ENCODE measurements around the gene PLPP3. TPM values are rescaled to one million over a fixed set of nuclear protein-coding genes. Genes with fewer than 3 reads are reported as not detected.

The PLPP3 gene
- polyA plus RNA-seq, 1 of the 3 experiments (the other 2 are of a cell fraction): 32.2 TPM

- no peaks in the 10 kb centered on the region for H4K20me1 ChIP-seq (ENCODE audit: insufficient read depth)
- no peak overlapping the region for H3K4me2 ChIP-seq
- ChIA-PET CTCF (no interaction called here), POLR2A (no interaction called here)
- H2AFZ ChIP-seq (ENCODE audit: low read depth): no peak overlapping the region
- H3K4me3 ChIP-seq (ENCODE audit: low read depth in 2 of 2, low read length in 1 of 2): no peak overlapping the region
- TF ChIP-seq MAX (IDR thresholded peaks at IDR 0.05; ENCODE audit: low read depth): no peak
- no peak for TF ChIP-seq TCF12 (IDR thresholded peaks at IDR 0.05)
- TF ChIP-seq CHD2 (IDR thresholded peaks at IDR 0.05; ENCODE audit: low read length, partially characterized antibody): no peak
- TF ChIP-seq SIN3A (IDR thresholded peaks at IDR 0.05; ENCODE audit: borderline replicate concordance, low read depth, low read length): no peak
- no peak for TF ChIP-seq NFIC (IDR thresholded peaks at IDR 0.05; ENCODE audit: borderline replicate concordance)
- TF ChIP-seq JUND (IDR thresholded peaks at IDR 0.05): no peak
- no peaks in the 10 kb centered on the region for H3K9me2 ChIP-seq
- no peak for DNase-seq
- H3K4me1 ChIP-seq (ENCODE audit: control insufficient read depth in 1 of 2, insufficient read depth in 2 of 2, low read depth in 1 of 2, low read length in 1 of 2): no peaks in the 10 kb centered on the region
- WGBS (ENCODE audit: low lambda C conversion rate): 86% methylated on average over 7 of the region's 7 CpGs
- no peak overlapping the region for H3K9ac ChIP-seq
- H3K79me2 ChIP-seq (ENCODE audit: insufficient read depth): no peaks in the 10 kb centered on the region
- no peaks in the 10 kb centered on the region for H3F3A ChIP-seq (replicated peaks; ENCODE audit: insufficient read depth)
- H3K36me3 ChIP-seq (replicated peaks in 1 of 2; ENCODE audit: control insufficient read depth in 1 of 2, insufficient read depth in 2 of 2, low read length in 1 of 2): no peaks in the 10 kb centered on the region
- H3K27ac ChIP-seq (ENCODE audit: low read depth in 2 of 2, low read length in 1 of 2): no peak overlapping the region
- H3K27me3 ChIP-seq (ENCODE audit: insufficient read depth): no peaks in the 10 kb centered on the region
- H3K9me3 ChIP-seq: no peaks in the 10 kb centered on the region
Observed at GRCh38 chr1:56468518-56468917, 110.8 kb downstream of the PLPP3 start.

GRCh38 chr1:56466538-56466937, 112.8 kb downstream of the PLPP3 start:
- Histone ChIP-seq H3K36me3 (replicated peaks in 1 of 2; ENCODE audit: control insufficient read depth in 1 of 2, insufficient read depth in 2 of 2, low read length in 1 of 2) (no peaks in the 10 kb centered on the region), H3K4me1 (ENCODE audit: control insufficient read depth in 1 of 2, insufficient read depth in 2 of 2, low read depth in 1 of 2, low read length in 1 of 2) (peaks cover 0 to 3% of the 10 kb centered on the region in 2 experiments; a peak in 1 of 4 replicates), H3K27me3 (ENCODE audit: insufficient read depth) (no peaks in the 10 kb centered on the region), H3K79me2 (ENCODE audit: insufficient read depth) (no peaks in the 10 kb centered on the region), H3K9me2 (no peaks in the 10 kb centered on the region), H3K4me3 (ENCODE audit: low read depth in 2 of 2, low read length in 1 of 2) (no peak overlapping the region), H3K27ac (ENCODE audit: low read depth in 2 of 2, low read length in 1 of 2) (no peak overlapping the region), H3K4me2 (no peak overlapping the region), H3K9ac (no peak overlapping the region), H3K9me3 (no peaks in the 10 kb centered on the region), H4K20me1 (ENCODE audit: insufficient read depth) (no peaks in the 10 kb centered on the region), H3F3A (replicated peaks; ENCODE audit: insufficient read depth) (no peaks in the 10 kb centered on the region), H2AFZ (ENCODE audit: low read depth) (no peak overlapping the region)
- CTCF ChIA-PET: interaction anchor here (1.0 to 1.1 kb wide), 2 partner anchors 10 to 16 kb away, joined by 3 to 4 read pairs; no protein-coding TSS in a partner anchor
- DNase-seq: no peak
- 91% methylated on average over 1 of the region's 1 CpG for WGBS (ENCODE audit: low lambda C conversion rate)
- no peak for TF ChIP-seq RXRA (IDR thresholded peaks at IDR 0.05; ENCODE audit: borderline replicate concordance, low read depth)
- TF ChIP-seq EP300 (IDR thresholded peaks at IDR 0.05; ENCODE audit: borderline replicate concordance in 1 of 2, low read depth in 1 of 2, low read length in 1 of 2): no peak
- no peak for TF ChIP-seq CTCF (IDR thresholded peaks at IDR 0.05)
- no peak for TF ChIP-seq SIN3A (IDR thresholded peaks at IDR 0.05; ENCODE audit: borderline replicate concordance, low read depth, low read length)
- no peak for TF ChIP-seq CHD2 (IDR thresholded peaks at IDR 0.05; ENCODE audit: low read length, partially characterized antibody)
- no peak for TF ChIP-seq JUND (IDR thresholded peaks at IDR 0.05)
- POLR2A ChIA-PET: no interaction called here

GRCh38 chr1:56464294-56464693, 115.1 kb downstream of the PLPP3 start:
- Histone ChIP-seq H3K27ac (ENCODE audit: low read depth in 2 of 2, low read length in 1 of 2) (no peak overlapping the region), H3K9ac (no peak overlapping the region), H3K9me3 (no peaks in the 10 kb centered on the region), H3K36me3 (replicated peaks in 1 of 2; ENCODE audit: control insufficient read depth in 1 of 2, insufficient read depth in 2 of 2, low read length in 1 of 2) (no peaks in the 10 kb centered on the region), H3K4me2 (no peak overlapping the region), H3K4me3 (ENCODE audit: low read depth in 2 of 2, low read length in 1 of 2) (no peak overlapping the region), H3K27me3 (ENCODE audit: insufficient read depth) (no peaks in the 10 kb centered on the region), H2AFZ (ENCODE audit: low read depth) (no peak overlapping the region), H3K4me1 (ENCODE audit: control insufficient read depth in 1 of 2, insufficient read depth in 2 of 2, low read depth in 1 of 2, low read length in 1 of 2) (peaks cover 0 to 6% of the 10 kb centered on the region in 2 experiments; a peak in 1 of 4 replicates), H3K9me2 (no peaks in the 10 kb centered on the region), H3K79me2 (ENCODE audit: insufficient read depth) (no peaks in the 10 kb centered on the region), H4K20me1 (ENCODE audit: insufficient read depth) (no peaks in the 10 kb centered on the region), H3F3A (replicated peaks; ENCODE audit: insufficient read depth) (no peaks in the 10 kb centered on the region)
- WGBS (ENCODE audit: low lambda C conversion rate): 96% methylated on average over 3 of the region's 4 CpGs
- ChIA-PET POLR2A (no interaction called here), CTCF (interaction anchor here (0.8 kb wide), 1 partner anchor 15 kb away, joined by 3 read pairs; no protein-coding TSS in a partner anchor)
- no peak for DNase-seq
- TF ChIP-seq TEAD4 (IDR thresholded peaks at IDR 0.05; ENCODE audit: borderline replicate concordance, insufficient read depth): no peak
- TF ChIP-seq IRF3 (IDR thresholded peaks at IDR 0.05; ENCODE audit: low read depth, low read length): no peak
- TF ChIP-seq CTCF (IDR thresholded peaks at IDR 0.05): no peak
- no peak for TF ChIP-seq SIN3A (IDR thresholded peaks at IDR 0.05; ENCODE audit: borderline replicate concordance, low read depth, low read length)
- no peak for TF ChIP-seq EP300 (IDR thresholded peaks at IDR 0.05; ENCODE audit: borderline replicate concordance in 1 of 2, low read depth in 1 of 2, low read length in 1 of 2)
- no peak for TF ChIP-seq NRF1 (IDR thresholded peaks at IDR 0.05; ENCODE audit: low read depth, low read length)
- no peak for TF ChIP-seq SMC3 (IDR thresholded peaks at IDR 0.05; ENCODE audit: low read depth, low read length)
- no peak for TF ChIP-seq CHD2 (IDR thresholded peaks at IDR 0.05; ENCODE audit: low read length, partially characterized antibody)
- TF ChIP-seq PBX3 (IDR thresholded peaks at IDR 0.05): no peak
- no peak for TF ChIP-seq RCOR1 (IDR thresholded peaks at IDR 0.05; ENCODE audit: low read length)

Measured in SK-N-SH (cell line).